DOHH2 (cell line): ENCODE data around the gene TTC23L.

Experiments
- CTCF ChIP-seq: fragments of 200-600 bp; sonication (generic); IDR thresholded peaks from one replicate; pipeline ENCODE4 v1.5.1; 2014; ENCODE audit warnings: antibody characterized with exemption, mild to moderate bottlenecking, low read depth, low read length; ENCODE audit not compliant: poor library complexity, severe bottlenecking
- EZH2phosphoT487 ChIP-seq: fragments of 200-600 bp; sonication (generic); IDR thresholded peaks from 2 replicates; pipeline ENCODE4 v1.6.1; 2017; ENCODE audit warnings: borderline replicate concordance, mild to moderate bottlenecking, antibody characterized with exemption, low read length, moderate library complexity, mixed read lengths

GRCh38 chr5:34803974-34804732 lies 34.8 kb upstream of the TTC23L start:
- no peak for TF ChIP-seq CTCF
- no peak for TF ChIP-seq EZH2phosphoT487
